LoVo (cell line): ENCODE results near the gene NCOR2.

Experiments
- DNase-seq: peaks from one replicate; pipeline ENCODE4 v3.0.0-alpha.2; 2016; ENCODE audit warnings: low spot score

NCOR2 gene

DNA sequence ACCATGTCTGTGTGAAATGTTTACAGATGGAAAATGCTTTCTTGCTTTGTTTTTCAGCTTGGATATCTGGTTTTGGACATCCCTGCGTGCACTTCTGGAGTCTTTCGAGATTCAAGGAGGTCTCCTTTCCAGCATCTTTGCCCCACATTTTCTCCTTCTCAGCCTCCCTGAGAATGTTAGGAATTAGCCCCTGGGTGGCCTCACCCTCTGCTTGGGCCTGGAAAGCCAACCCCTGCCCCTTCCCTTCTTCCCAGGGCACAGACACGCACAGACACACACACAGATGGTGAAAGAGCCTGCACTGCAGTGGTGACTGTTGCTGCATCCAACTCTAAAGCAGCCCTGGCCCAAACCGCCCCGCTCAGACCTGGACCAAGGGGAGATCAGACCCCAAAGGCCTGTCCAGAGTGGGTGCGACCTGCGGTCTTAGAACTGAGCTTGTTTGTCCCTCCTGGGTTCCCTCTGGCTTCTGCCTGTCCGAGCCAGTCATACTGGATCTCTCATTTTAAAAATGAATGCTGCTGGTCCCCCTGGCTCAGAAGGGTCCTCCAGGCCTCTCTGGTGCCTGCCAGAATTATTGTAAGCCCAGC is 8.7 kb upstream of the NCOR2 start:
- no peak for DNase-seq

- DNase-seq = no peak
Measured at GRCh38 chr12:124573839-124574786, 6.7 kb upstream of the NCOR2 start.

DNA sequence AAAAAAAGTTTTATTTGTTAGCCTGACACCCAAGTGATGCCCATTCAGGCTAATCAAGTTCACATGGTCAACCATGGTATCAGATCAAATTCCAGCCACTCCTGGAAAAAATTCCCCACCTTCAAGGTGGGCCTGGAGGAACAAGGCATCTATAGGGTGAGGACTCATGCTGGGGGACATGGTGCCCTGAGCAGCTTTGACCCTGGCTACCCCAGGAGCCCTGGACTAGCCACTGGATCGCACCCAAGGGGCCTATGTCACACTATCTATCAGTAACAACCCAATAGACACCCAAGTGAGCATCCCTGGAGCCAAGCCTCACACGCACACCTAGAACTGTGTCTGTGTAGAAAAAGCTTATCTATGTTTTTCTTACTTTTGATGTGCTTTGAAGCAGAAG is 4.1 kb upstream of the NCOR2 start:
- DNase-seq = no peak

GRCh38 chr12:124570810-124571209 is 3.4 kb upstream of the NCOR2 start:
- no peak for DNase-seq

- no peak for DNase-seq
Measured at GRCh38 chr12:124569375-124570148, 2.1 kb upstream of the NCOR2 start.

DNA sequence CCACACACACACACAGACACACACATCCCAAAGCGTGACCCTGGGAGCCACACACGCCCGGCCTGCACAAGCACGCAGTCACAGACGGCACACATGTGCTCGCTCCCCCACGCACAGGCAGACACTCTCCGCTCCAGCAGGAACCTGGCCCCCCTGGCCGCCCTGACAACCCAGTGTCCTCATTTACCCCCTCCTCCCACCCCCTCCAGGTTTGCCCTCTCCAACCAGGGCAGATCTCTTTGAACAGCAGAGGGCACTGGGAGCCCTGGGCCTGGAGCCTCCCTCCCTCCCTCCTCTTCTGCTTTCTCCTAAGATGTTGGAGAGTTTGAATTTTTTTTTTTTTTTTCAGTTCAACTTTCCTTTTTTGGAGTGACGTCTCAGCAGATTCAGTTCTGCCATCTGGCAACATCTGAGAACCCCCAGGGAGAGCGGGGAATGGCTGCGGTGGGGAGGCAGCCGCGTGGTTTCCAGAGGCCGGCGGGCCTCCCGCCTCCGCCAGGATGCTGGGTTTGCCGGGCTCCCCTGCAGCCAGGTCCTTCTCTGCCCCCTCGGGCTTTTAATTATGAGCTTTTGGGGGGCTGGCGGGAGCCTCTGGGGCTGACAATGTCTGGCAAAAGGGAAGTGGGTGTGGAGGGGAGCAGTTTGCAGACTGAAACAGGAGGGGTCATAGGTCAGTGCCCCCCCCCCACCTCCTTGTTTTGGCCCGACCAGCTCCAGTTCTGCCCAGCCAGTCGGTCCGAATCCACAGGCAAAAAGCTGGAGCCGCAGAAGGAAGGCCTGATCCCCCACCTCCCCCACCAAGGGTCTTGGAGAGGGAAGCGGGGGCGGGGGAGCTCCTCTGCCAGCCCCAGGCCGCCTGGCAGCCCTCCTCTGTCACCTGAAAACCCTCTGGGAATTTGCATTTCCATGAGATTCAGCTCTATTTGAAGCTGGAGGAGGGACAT is 1.3 kb upstream of the NCOR2 start:
- DNase-seq = no peak

GRCh38 chr12:124567673-124568373 is 411 bp upstream of the NCOR2 start:
- peak; percentile 87 for DNase-seq

- peak; percentile 82 for DNase-seq
Measured at GRCh38 chr12:124566161-124566996, 1.0 kb downstream of the NCOR2 start.

DNA sequence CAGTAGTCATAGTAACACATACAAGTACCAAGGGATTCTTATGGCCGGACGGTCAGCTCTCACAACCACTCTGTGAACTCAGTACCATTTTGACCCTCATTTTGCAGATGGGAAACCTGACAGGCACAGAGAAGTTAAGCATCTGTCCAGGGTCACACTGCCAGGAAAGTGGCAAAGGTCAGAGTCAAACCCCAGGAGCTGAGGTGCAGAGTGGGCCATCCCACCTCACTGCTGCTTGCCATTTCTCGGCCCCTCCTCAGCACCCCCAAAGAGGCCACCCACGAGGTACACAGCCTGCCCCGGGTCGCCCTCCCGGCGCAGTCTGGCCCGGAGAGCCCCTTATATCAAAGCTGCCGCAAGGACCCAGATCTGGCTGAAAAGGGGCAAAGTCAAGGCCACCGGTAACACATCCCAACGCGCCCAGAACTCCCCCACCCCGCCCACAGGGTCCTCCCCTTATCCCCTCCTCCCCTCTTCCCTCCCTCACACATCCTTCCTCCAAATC is 1.7 kb downstream of the NCOR2 start:
- no peak for DNase-seq

DNA sequence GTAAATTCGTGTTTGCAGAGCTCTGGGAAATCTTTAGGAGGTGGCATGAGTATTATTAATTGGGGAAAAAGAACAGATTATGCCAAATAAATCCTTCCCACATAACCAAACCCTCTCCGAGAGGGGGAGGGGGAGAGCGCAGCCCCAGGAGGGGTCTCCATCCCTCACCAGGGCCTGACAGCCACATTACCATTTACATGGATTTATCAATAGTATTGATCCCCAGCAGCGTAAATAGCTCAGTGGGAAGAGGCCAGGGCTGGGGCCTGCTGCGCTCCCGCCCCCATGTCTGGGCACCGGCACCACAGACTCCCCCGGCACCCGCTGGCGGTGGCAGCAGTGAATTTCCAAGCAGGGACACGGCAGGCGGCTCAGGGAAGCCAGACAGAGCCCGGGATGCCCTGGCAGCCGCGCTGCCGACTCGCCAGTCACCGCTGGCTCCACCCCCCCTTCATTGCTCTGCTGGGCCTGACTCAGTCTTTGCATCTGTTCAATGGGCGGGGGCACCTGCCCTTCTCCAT is 2.4 kb downstream of the NCOR2 start:
- no peak for DNase-seq

DNA sequence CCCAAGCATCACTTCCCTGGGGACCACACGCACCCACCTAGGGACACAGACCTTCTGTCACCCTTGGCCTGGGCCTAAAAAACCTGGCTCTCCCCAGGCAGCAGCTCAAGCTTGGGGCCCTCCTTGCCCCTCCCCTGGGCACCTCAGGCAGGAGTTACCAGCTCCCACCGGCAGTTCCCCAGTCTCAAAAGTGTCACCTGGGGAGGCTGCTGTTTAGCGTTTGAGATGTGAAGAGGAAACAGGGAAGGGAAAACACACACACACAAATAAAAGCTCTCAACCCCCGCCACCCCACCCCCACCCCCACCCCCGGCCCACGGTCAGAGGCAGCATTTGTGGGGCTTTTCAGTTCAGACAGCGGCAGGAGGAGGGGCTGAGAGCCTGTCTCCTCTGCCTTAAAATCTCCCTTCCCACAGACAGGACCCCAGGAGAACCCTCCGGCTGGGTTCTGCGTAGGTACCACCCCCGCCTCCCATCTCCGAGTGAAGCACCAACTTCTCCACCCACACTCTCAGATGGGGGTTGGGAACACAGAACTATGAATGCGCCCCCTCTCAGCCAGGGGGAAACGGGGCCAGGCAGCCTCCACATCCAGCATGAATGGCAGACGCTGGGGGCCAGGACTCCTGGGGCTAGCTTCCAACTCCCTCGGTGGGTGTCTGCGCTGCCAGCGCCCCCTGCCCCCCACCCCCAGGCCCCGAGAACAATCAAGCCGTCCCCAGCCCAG is 3.0 kb downstream of the NCOR2 start:
- no peak for DNase-seq

- no peak for DNase-seq
Measured at GRCh38 chr12:124563809-124564208, 3.6 kb downstream of the NCOR2 start.

DNA sequence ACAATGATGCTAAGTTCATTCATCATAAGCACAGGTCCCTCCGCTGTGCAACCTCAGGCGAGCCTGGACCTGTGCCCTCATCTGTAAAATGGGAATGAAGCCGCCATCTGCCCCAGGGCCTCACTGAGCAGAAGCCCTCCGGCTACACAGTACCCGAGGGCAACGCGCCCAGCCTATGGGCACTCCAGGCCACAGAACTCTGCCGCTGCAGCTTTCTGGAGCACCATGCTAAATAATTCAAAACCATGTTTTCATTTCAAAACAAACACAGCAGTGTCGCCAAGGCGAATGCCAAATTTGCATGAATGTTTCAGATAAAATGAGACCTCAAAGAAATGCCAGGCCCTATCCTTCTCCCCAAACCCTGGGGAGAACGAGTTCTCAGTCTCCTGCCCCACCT is 4.0 kb downstream of the NCOR2 start:
- DNase-seq = no peak

- no peak for DNase-seq
Measured at GRCh38 chr12:124562796-124563181, 4.6 kb downstream of the NCOR2 start.

DNA sequence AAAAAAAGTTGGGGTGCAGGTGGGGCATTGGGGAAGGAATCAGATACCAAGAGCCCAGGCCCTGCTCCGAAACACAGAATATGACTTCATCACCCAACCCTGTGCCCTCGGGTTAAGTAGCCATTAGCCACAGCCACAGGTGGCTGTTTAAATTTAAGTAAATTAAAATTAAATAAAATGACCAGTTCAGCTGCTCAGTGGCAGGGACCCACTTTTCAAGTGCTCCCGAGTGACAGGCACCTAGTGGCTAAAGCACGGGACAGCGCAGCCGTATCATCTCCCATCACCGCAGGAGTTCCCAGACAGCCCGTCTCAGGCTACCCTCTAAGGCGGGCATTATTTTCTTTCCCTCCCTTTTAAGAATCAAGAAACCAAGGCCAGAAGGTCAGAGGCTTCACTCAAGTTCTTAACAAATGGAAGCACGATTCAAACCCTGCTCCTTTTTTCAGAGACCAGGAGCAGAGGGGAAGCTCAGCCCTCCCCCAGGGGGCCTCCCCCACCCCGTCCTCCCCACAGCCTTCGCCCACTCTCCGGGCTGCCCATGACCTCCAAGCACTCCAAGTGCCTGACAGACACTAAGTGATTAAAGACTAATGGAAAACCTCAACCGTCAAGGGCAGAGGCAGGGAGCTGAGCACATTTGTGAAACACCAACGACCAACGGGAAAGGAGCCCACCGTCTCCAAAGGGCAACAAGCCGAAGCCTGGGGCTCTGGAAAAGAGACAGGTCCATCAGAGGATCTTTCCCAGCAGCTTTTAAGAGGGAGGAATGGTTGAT is 5.2 kb downstream of the NCOR2 start:
- no peak for DNase-seq

DNA sequence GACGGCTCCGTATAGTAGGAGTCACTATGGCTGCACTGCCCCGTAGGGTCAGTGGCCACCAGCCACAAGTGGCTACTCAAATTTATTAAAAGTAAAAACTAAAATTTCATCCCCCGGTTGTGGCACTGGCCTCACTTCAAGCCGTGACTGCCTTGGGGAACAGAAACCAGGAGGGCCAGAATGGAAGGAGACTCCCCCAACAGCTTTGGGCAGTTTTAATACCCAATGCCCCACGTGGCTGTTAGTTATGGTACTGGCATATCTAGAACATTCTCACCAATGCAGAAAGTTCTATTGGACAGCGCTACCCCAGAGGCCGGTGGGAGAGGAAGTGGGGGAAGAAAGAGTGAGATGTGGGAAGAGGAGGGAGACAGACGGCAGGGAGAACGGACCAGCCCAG is 6.2 kb downstream of the NCOR2 start:
- no peak for DNase-seq

GRCh38 chr12:124560146-124560890 is 7.1 kb downstream of the NCOR2 start:
- DNase-seq = no peak
